Liver (tissue), 3 donors: ENCODE data around the gene GLI2.

ENCODE experiments used
- CTCF ChIP-seq: fragments of 150-350 bp; IDR thresholded peaks from 2 replicates; pipeline ENCODE4 v1.5.1; 2017; ENCODE audit warnings: improper control_type of control experiment, low read depth, low read length; ENCODE audit not compliant: missing input control
- FOXA1 ChIP-seq: IDR thresholded peaks from 2 replicates; pipeline ENCODE4 v1.6.1; 2016; ENCODE audit warnings: antibody characterized with exemption
- FOXA2 ChIP-seq: IDR thresholded peaks from 2 replicates; pipeline ENCODE4 v1.6.1; 2016; ENCODE audit warnings: antibody characterized with exemption
- HNF4G ChIP-seq: IDR thresholded peaks from 2 replicates; pipeline ENCODE4 v1.6.1; 2016; ENCODE audit warnings: antibody characterized with exemption
- JUND ChIP-seq, 2 donors: IDR thresholded peaks; 2 replicates each; pipeline ENCODE4 v1.6.1; 2016; ENCODE audit warnings: antibody characterized with exemption in 2 of 2
- MAX ChIP-seq: IDR thresholded peaks from 2 replicates; pipeline ENCODE4 v1.6.1; 2016; ENCODE audit warnings: antibody characterized with exemption
- NR2F2 ChIP-seq: IDR thresholded peaks from 2 replicates; pipeline ENCODE4 v1.6.1; 2016; ENCODE audit warnings: antibody characterized with exemption
- RAD21 ChIP-seq, 2 donors: IDR thresholded peaks; 2 replicates each; pipeline ENCODE4 v1.6.1; 2016; ENCODE audit warnings: antibody characterized with exemption in 2 of 2, mild to moderate bottlenecking in 2 of 2
- REST ChIP-seq: IDR thresholded peaks from 2 replicates; pipeline ENCODE4 v1.6.1; 2016; ENCODE audit warnings: antibody characterized with exemption, mild to moderate bottlenecking
- RXRA ChIP-seq, 2 donors: IDR thresholded peaks; 2 replicates each; pipeline ENCODE4 v1.6.1; 2017 to 2018; ENCODE audit warnings: antibody characterized with exemption in 2 of 2, mild to moderate bottlenecking in 1 of 2
- SP1 ChIP-seq: IDR thresholded peaks from 2 replicates; pipeline ENCODE4 v1.6.1; 2018; ENCODE audit warnings: antibody characterized with exemption, mild to moderate bottlenecking
- TAF1 ChIP-seq: conservative IDR thresholded peaks from 2 replicates; pipeline ENCODE4 v1.6.1; 2016; ENCODE audit warnings: antibody characterized with exemption, mild to moderate bottlenecking
- YY1 ChIP-seq: IDR thresholded peaks from 2 replicates; pipeline ENCODE4 v1.6.1; 2016; ENCODE audit warnings: antibody characterized with exemption, mild to moderate bottlenecking
- TF ChIP-seq, protein P1 (sequence below): IDR thresholded peaks from 2 replicates; pipeline ENCODE4 v1.6.1; 2016; ENCODE audit warnings: antibody characterized with exemption
- donor health status: healthy.
- donor health status: healthy.

GRCh38 chr2:120763508-120763907, 27.8 kb downstream of the GLI2 start:
- TF ChIP-seq CTCF, result no peak
- TF ChIP-seq RAD21 (IDR thresholded peaks at IDR 0.05), result no peak
- no peak for TF ChIP-seq REST
- TF ChIP-seq, protein P1, sequence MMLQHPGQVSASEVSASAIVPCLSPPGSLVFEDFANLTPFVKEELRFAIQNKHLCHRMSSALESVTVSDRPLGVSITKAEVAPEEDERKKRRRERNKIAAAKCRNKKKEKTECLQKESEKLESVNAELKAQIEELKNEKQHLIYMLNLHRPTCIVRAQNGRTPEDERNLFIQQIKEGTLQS, result no peak
- TF ChIP-seq MAX, result no peak
- no peak for TF ChIP-seq TAF1
- TF ChIP-seq YY1, result no peak
- no peak for TF ChIP-seq FOXA2
- no peak for TF ChIP-seq FOXA1
- TF ChIP-seq JUND (IDR thresholded peaks at IDR 0.05), result no peak
- no peak for TF ChIP-seq SP1
- TF ChIP-seq HNF4G, result no peak
- TF ChIP-seq NR2F2, result no peak
- TF ChIP-seq RXRA (IDR thresholded peaks at IDR 0.05), result no peak
